Suprapubic skin (tissue), 2 donors: ENCODE results near the gene SH3PXD2B.

Source experiments
- EP300 ChIP-seq: sonication (generic); formaldehyde crosslinking; IDR thresholded peaks from one replicate; pipeline ENCODE4 v1.6.1; 2017; ENCODE audit warnings: antibody characterized with exemption
- POLR2A ChIP-seq, 2 donors: fragments of 450-650 bp; IDR thresholded peaks; one replicate each; pipeline ENCODE4 v1.6.1; 2017; ENCODE audit warnings: antibody characterized with exemption in 2 of 2, mild to moderate bottlenecking in 2 of 2, moderate library complexity in 2 of 2

DNA sequence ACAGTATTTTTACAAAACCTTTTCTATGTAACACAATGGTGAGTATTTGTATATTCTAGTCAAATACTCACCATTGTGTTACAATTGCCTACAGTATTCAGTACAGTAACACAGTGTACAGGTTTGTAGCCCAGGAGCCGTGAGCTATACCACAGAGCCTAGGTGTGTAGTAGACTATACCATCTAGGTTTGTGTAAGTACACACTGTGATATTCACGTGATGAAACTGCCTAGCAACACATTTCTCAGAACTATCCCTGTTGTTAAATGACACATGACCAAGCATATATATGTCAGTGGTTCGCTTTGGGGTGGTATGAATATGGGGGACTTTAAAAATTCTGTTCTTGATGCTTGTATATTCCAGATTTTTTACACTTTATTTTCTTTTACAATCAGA lies 21.3 kb downstream of the SH3PXD2B start:
- TF ChIP-seq POLR2A (IDR thresholded peaks at IDR 0.05) (no peak), EP300 (no peak)
